Endothelial cell (in vitro differentiated cells): ENCODE results near the gene FXYD7. TPM values are rescaled to one million over a fixed set of nuclear protein-coding genes. Genes with fewer than 3 reads are reported as not detected.

Experiments
- DNase-seq: peaks from one replicate; pipeline ENCODE4 v3.0.0; 2021; ENCODE audit warnings: low spot score
- H3K27ac Mint-ChIP-seq: one replicate; pipeline ENCODE4 v1.8.0; 2021; ENCODE audit warnings: mixed read lengths, inconsistent platforms; ENCODE audit not compliant: unreplicated experiment
- H3K27me3 Mint-ChIP-seq: one replicate; pipeline ENCODE4 v1.8.0; 2021; ENCODE audit warnings: mild to moderate bottlenecking, moderate library complexity, mixed read lengths, inconsistent platforms; ENCODE audit not compliant: unreplicated experiment
- H3K36me3 Mint-ChIP-seq: one replicate; pipeline ENCODE4 v1.8.0; 2021; ENCODE audit warnings: mild to moderate bottlenecking, low read depth, mixed read lengths, inconsistent platforms; ENCODE audit not compliant: unreplicated experiment
- H3K4me1 Mint-ChIP-seq: one replicate; pipeline ENCODE4 v1.8.0; 2021; ENCODE audit warnings: mild to moderate bottlenecking, mixed read lengths, inconsistent platforms; ENCODE audit not compliant: unreplicated experiment
- H3K4me3 Mint-ChIP-seq: one replicate; pipeline ENCODE4 v1.8.0; 2021; ENCODE audit warnings: mild to moderate bottlenecking, mixed read lengths, inconsistent platforms; ENCODE audit not compliant: unreplicated experiment
- H3K9me3 Mint-ChIP-seq: one replicate; pipeline ENCODE4 v1.8.0; 2021; ENCODE audit warnings: mixed read lengths, inconsistent platforms; ENCODE audit not compliant: unreplicated experiment
- total RNA-seq: library from RNA; stranded (reverse); fragmentation: NEBNext Ultra II Directional; extraction: Animal tissue kit (Norgen Biotek cat#: 25700); gene quantifications from one replicate; pipeline ENCODE4 v1.2.1, GENCODE V29; 2021; ENCODE audit not compliant: unreplicated experiment
- TF ChIP-seq, protein P1 (sequence below): fragments of 200-600 bp; sonication (generic); IDR thresholded peaks from one replicate; pipeline ENCODE4 v1.5.0; 2021; ENCODE audit warnings: antibody characterized with exemption; ENCODE audit not compliant: unreplicated experiment

Gene FXYD7
- total RNA-seq, 1 donor from 2014 or later = 0.67 TPM

DNA sequence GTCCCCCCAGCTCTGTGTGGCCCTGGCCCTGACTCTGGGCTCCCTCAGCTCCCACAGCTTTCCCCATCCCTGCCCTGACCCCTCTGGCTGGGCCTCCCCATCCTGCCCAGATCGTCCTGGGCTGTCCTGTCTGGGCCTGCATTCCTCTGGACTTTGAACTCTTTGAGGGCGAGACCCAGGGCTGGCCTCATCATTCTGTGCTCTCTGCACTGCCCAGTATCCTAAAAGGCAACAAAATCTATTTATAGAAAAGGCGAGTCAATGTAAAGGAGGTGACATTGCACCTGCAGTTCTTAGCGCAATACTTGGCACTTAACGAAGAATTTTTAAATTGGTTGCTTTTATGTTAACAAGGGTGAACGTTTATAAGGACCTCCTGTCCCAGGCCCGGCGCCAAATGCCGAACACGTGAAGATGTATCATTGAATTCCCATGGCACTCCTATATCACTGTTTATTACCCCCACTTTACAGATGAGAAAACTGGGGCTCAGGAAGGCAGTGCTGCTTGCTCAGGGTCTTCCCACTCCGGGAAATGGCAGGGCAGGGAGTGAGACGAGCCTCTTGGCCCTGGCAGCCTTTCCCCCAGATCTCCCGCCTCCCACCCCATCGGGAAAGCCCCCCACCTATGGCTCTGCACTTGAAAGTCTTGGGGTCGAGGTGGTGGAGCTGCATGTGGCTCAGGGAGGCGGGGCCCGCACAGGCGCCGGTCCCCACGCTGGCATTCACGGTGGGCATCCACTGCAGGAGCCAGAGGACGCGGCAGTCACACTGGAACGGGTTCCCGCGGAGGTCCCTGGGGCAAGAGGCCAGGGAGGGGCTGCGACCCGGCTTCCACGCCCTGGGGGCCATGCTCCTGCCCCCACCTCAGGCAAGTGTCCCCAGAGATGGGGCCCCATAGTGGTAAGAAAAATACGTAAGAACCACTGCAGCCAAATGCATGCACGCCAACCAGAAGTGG, 12.0 kb upstream of the FXYD7 start:
- no peak for DNase-seq

DNA sequence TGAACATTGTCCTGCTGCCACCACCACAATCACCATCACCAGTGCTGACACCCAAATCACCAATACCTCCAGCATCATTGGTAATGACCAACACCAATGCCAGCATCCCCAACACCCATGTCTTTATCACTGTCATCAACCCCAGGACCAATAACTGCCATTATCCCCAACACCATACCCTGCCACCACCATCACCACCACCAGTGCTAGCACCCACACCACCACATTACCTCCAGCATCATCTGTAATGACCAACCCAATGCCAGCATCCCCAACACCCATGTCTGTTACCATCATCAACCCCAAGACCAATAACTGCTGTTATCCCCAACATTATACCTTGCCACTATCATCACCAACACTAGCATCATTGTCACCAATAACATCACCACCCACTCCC, 10.8 kb upstream of the FXYD7 start:
- H3K4me1 Mint-ChIP-seq = peaks cover 3% of the 10 kb centered on the region
- DNase-seq = no peak
- H3K27me3 Mint-ChIP-seq = peaks cover 15% of the 10 kb centered on the region
- TF ChIP-seq, protein P1, sequence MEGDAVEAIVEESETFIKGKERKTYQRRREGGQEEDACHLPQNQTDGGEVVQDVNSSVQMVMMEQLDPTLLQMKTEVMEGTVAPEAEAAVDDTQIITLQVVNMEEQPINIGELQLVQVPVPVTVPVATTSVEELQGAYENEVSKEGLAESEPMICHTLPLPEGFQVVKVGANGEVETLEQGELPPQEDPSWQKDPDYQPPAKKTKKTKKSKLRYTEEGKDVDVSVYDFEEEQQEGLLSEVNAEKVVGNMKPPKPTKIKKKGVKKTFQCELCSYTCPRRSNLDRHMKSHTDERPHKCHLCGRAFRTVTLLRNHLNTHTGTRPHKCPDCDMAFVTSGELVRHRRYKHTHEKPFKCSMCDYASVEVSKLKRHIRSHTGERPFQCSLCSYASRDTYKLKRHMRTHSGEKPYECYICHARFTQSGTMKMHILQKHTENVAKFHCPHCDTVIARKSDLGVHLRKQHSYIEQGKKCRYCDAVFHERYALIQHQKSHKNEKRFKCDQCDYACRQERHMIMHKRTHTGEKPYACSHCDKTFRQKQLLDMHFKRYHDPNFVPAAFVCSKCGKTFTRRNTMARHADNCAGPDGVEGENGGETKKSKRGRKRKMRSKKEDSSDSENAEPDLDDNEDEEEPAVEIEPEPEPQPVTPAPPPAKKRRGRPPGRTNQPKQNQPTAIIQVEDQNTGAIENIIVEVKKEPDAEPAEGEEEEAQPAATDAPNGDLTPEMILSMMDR = no peak
- peak overlapping the region; percentile 3 for H3K4me3 Mint-ChIP-seq
- H3K36me3 Mint-ChIP-seq = peaks cover 9% of the 10 kb centered on the region
- no peak overlapping the region for H3K27ac Mint-ChIP-seq
- H3K9me3 Mint-ChIP-seq = no peaks in the 10 kb centered on the region

More for the DNA sequence above, 12.0 kb upstream of the FXYD7 start:
- H3K27me3 Mint-ChIP-seq = peaks cover 13% of the 10 kb centered on the region
- TF ChIP-seq, protein P1 = no peak
- no peak overlapping the region for H3K4me3 Mint-ChIP-seq
- H3K9me3 Mint-ChIP-seq = no peaks in the 10 kb centered on the region
- H3K27ac Mint-ChIP-seq = no peak overlapping the region
- peaks cover 9% of the 10 kb centered on the region for H3K36me3 Mint-ChIP-seq
- H3K4me1 Mint-ChIP-seq = peaks cover 3% of the 10 kb centered on the region

DNA sequence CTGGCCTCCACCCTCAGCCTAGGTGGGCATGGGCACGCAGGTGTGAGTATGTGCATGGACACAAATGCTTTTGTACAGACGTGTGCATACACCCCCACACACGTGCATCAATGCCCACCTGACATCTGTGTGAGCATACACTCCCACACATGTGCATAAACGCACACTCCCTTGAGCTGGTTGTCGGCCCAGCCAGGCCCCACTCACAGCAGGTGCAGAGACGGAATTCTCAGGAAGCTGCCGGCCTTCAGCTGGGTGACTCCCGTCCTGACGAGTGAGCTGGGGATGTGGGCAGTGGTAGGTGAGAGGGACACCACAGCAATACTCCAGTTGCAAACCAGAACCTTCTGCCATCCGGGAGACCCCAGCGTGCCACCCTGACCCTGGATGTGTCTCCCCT, 9.2 kb upstream of the FXYD7 start:
- TF ChIP-seq, protein P1 = no peak
- Mint-ChIP-seq H3K27me3 (peaks cover 13% of the 10 kb centered on the region), H3K4me3 (no peak overlapping the region), H3K27ac (no peak overlapping the region), H3K9me3 (no peaks in the 10 kb centered on the region), H3K36me3 (peaks cover 9% of the 10 kb centered on the region), H3K4me1 (peaks cover 3% of the 10 kb centered on the region)
- DNase-seq = no peak

DNA sequence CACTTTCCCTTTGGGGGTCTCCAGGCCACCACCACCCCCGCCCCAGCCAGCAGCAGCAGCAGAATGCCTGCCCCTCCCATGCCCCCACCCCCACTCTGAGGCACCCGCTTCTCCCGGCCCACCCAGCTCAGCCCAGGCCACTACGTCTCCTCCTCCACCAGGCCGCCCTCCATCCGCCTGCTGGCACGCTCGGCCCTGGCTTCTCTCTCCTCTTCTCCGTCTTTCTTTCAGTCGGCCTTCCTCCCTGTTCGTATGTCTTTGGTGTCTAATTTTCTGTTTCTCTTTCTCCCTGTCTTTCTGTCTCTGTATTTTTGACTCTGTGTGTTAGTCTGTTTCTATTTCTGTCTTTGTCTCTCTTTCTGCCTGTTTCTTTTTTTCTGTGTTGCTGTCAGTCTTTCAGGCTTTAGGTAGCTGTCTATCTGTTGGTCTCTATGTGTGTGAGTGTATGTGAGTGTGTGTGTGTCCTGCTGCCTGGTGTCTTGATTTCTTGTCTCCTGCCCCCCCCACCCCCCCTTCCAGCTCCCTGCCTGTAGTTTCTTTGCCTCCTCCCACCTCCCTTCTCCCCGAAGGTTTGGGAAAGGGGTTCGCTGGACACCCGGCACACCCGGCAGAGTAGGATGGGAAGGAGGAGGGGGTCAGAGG, 8.3 kb upstream of the FXYD7 start, which contains the start of gene LGI4:
LGI4 (minus strand) TSS at position 459 of the 642 bp plus-strand sequence; CDS start at position 80, 379 bp downstream.
- H3K36me3 Mint-ChIP-seq = peaks cover 9% of the 10 kb centered on the region
- no peak within 1 kb of the TSS for H3K27ac Mint-ChIP-seq
- peaks cover 3% of the 10 kb centered on the region for H3K4me1 Mint-ChIP-seq
- peaks cover 13% of the 10 kb centered on the region for H3K27me3 Mint-ChIP-seq
- no peak for DNase-seq
- H3K9me3 Mint-ChIP-seq = no peaks in the 10 kb centered on the region
- peak within 1 kb of the TSS; percentile 29 for H3K4me3 Mint-ChIP-seq
- TF ChIP-seq, protein P1 = no peak
